B cell (primary cell): ENCODE results near the gene AXL. TPM values are rescaled to one million over a fixed set of nuclear protein-coding genes. Genes with fewer than 3 reads are reported as not detected.

ENCODE experiments used
- ATAC-seq: fragments of 200-7000 bp; cut with Tn5 transposase; one replicate; pipeline ENCODE4 v1.10.0; 2021; ENCODE audit warnings: low read depth, mild to moderate bottlenecking, moderate number of reproducible peaks, moderate library complexity
- CTCF ChIA-PET: fragments of 350-600 bp; sonication (Branson Sonifier 250); formaldehyde crosslinking; loops from one replicate; lab custom pipeline; 2021; ENCODE audit warnings: antibody characterized with exemption, inconsistent platforms; lab: Charles Lee
- POLR2A ChIA-PET: fragments of 350-600 bp; sonication (Branson Sonifier 250); formaldehyde crosslinking; loops from one replicate; lab custom pipeline; 2021; ENCODE audit warnings: antibody characterized with exemption; lab: Charles Lee
- DNase-seq: peaks from one replicate; pipeline ENCODE4 v3.0.0; 2013
- H2AFZ ChIP-seq: 2 replicates; pipeline ENCODE4 v1.6.1; 2012; ENCODE audit warnings: mild to moderate bottlenecking, low read depth, low read length; ENCODE audit not compliant: insufficient read depth, poor library complexity, severe bottlenecking
- H3K27ac ChIP-seq, 2 donors: 1 replicate in 1 of 2; 2 replicates in 1 of 2; pipeline ENCODE4 v1.5.1; 2012 to 2013; ENCODE audit warnings: low read length in 2 of 2, mild to moderate bottlenecking in 2 of 2, moderate library complexity in 1 of 2
- H3K27me3 ChIP-seq, 4 experiments: fragments of 200-600 bp in 1 of 4; sonication (generic) in 1 of 4; replicated peaks in 1 of 4; 1 replicate in 2 of 4; 2 replicates in 2 of 4; pipeline versions ENCODE4 v1.6.1 to v1.7.0; 2013 to 2016; ENCODE audit warnings: low read length in 3 of 4, mild to moderate bottlenecking in 2 of 4, mixed read lengths in 1 of 4, moderate library complexity in 1 of 4; ENCODE audit not compliant: insufficient read depth in 4 of 4, control insufficient read depth in 3 of 4; ENCODE audit errors: control extremely low read depth in 1 of 4
- H3K36me3 ChIP-seq, 2 experiments: replicated peaks in 1 of 2; 1 replicate in 1 of 2; 2 replicates in 1 of 2; pipeline versions ENCODE4 v1.6.1 to v1.7.1; 2013; ENCODE audit warnings: low read length in 1 of 2; ENCODE audit not compliant: insufficient read depth in 2 of 2, control insufficient read depth in 1 of 2; ENCODE audit errors: control extremely low read depth in 1 of 2, extremely low read depth in 1 of 2
- H3K4me1 ChIP-seq, 2 donors: fragments of 200-600 bp in 1 of 2; sonication (generic) in 1 of 2; 1 replicate in 1 of 2; 2 replicates in 1 of 2; pipeline versions ENCODE4 v1.5.1 to v1.6.1; 2013 to 2017; ENCODE audit warnings: low read length in 2 of 2; ENCODE audit not compliant: control insufficient read depth in 2 of 2, insufficient read depth in 2 of 2
- H3K4me2 ChIP-seq: replicated peaks from 2 replicates; pipeline ENCODE3; 2012; ENCODE audit warnings: mild to moderate bottlenecking, low read depth, low read length; ENCODE audit not compliant: poor library complexity, severe bottlenecking
- H3K4me3 ChIP-seq, 5 experiments: fragments of 200-600 bp in 1 of 5; sonication (generic) in 1 of 5; 1 replicate in 3 of 5; 2 replicates in 2 of 5; pipeline versions ENCODE4 v1.5.1 to v1.7.0; 2011 to 2016; ENCODE audit warnings: low read length in 4 of 5, mild to moderate bottlenecking in 4 of 5, low read depth in 2 of 5, control low read depth in 1 of 5, moderate library complexity in 1 of 5; ENCODE audit not compliant: insufficient read depth in 1 of 5; ENCODE audit errors: control extremely low read depth in 1 of 5, extremely low read depth in 1 of 5
- H3K79me2 ChIP-seq: fragments of 200-600 bp; sonication (generic); one replicate; pipeline ENCODE4 v1.6.0; 2016; ENCODE audit warnings: low read length; ENCODE audit not compliant: control insufficient read depth, insufficient read depth
- H3K9ac ChIP-seq: fragments of 200-600 bp; sonication (generic); 2 replicates; pipeline ENCODE4 v1.6.1; 2017; ENCODE audit warnings: mild to moderate bottlenecking, low read length, moderate library complexity
- H3K9me3 ChIP-seq, 3 donors: one replicate each; pipeline versions ENCODE4 v1.6.1 to v1.7.1; 2013; ENCODE audit warnings: low read length in 2 of 3; ENCODE audit not compliant: control insufficient read depth in 2 of 3, insufficient read depth in 1 of 3; ENCODE audit errors: control extremely low read depth in 1 of 3
- H4K20me1 ChIP-seq: 2 replicates; pipeline ENCODE4 v1.6.0; 2012; ENCODE audit warnings: mild to moderate bottlenecking, low read length; ENCODE audit not compliant: insufficient read depth, control insufficient read depth, poor library complexity, severe bottlenecking
- H3K27ac Mint-ChIP-seq: one replicate; pipeline ENCODE4 v1.8.0; 2021; ENCODE audit warnings: mixed read lengths
- H3K27me3 Mint-ChIP-seq: one replicate; pipeline ENCODE4 v1.8.0; 2021; ENCODE audit warnings: mixed read lengths
- H3K4me1 Mint-ChIP-seq: one replicate; pipeline ENCODE4 v1.8.0; 2021; ENCODE audit warnings: mixed read lengths
- H3K4me3 Mint-ChIP-seq: one replicate; pipeline ENCODE4 v1.8.0; 2021; ENCODE audit warnings: mixed read lengths
- H3K9me3 Mint-ChIP-seq: one replicate; pipeline ENCODE4 v1.8.0; 2022; ENCODE audit warnings: mixed read lengths; ENCODE audit not compliant: insufficient read depth
- EZH2 ChIP-seq: IDR thresholded peaks from 2 replicates; pipeline ENCODE4 v1.6.1; 2012; ENCODE audit warnings: borderline replicate concordance, low read depth, mild to moderate bottlenecking, moderate library complexity, low read length; ENCODE audit not compliant: insufficient read depth, poor library complexity, severe bottlenecking
- WGBS: methylation state at CpG from one replicate; pipeline ENCODE4 v1.1.5; 2013; ENCODE audit warnings: missing lambda C conversion rate; ENCODE audit not compliant: insufficient coverage; 5-methylcytosine and 5-hydroxymethylcytosine counted together
- intact Hi-C: fragments of 100-400 bp; cut with micrococcal nuclease; formaldehyde crosslinking; loops from one replicate; pipeline ENCODE4 v1.10.0; 2022
- polyA plus RNA-seq: library from polyadenylated mRNA; depleted of rRNA; stranded (reverse); fragments of >200 nt; gene quantifications from 2 replicates; pipeline ENCODE4 v1.2.3, GENCODE V29; 2012
- total RNA-seq, 2 donors: library from RNA; stranded (reverse); fragments of 120-200 nt in 1 of 2; gene quantifications; 1 replicate in 1 of 2; 2 replicates in 1 of 2; pipeline versions ENCODE4 v1.2.3 to v1.2.4, GENCODE V29; 2013 to 2022
- TF ChIP-seq, protein P1 (sequence below): fragments of 200-600 bp; IDR thresholded peaks from one replicate; pipeline ENCODE4 v1.8.0; 2022; ENCODE audit warnings: antibody characterized with exemption, mild to moderate bottlenecking

The AXL gene
- total and polyA plus RNA-seq, 2 donors (not counting 1 experiment from before 2014, with no cell fraction given) = not detected

DNA sequence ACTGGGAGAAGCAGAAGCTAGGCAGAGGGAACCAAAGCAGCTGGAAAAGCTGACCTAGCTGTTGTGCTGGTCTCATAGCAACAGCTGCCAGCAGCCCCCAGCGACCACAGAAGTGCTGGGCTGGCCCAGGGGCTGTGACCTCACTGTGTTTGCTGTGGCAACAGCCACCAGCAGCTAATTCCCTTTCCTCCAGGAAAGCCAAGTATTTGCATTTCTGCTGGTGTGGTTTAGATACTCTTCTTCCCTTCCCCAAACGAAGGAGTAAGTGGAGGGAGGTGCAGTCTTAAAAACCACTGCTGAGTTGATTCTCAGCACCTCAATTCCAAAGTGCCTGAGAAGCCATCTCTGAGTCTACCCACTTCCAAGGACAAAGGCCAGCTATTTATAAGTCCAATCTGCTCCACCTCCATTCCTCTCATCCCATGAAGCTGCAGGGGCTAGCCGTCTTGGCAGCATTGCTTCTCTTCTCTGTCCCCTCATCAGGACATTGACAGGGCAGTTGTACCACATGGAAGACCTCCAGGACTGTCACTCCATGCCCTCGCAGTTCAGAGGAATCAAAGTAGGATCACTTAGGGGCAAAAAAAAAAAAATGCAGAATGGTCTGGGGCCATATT is 79.4 kb downstream of the AXL start:
- ATAC-seq (peak; percentile 25), DNase-seq (peak; percentile 85)
- Mint-ChIP-seq H3K27me3 (no peaks in the 10 kb centered on the region), H3K4me3 (peak overlapping the region; percentile 86), H3K27ac (peak overlapping the region; percentile 98), H3K4me1 (peaks cover 71% of the 10 kb centered on the region), H3K9me3 (no peaks in the 10 kb centered on the region)
- H3K4me1 ChIP-seq = peaks cover 58 to 65% of the 10 kb centered on the region in 2 donors
- H3K27me3 ChIP-seq = no peaks in the 10 kb centered on the region
- H3K36me3 ChIP-seq = peaks cover 2 to 87% of the 10 kb centered on the region in 2 experiments
- no peaks in the 10 kb centered on the region for H4K20me1 ChIP-seq
- peak overlapping the region; percentile 75 for H3K9ac ChIP-seq
- CTCF ChIA-PET = interaction anchor here (0.8 to 3.3 kb wide), 7 partner anchors 10 to 154 kb away, joined by 3 to 41 read pairs (median 5); partner anchors contain the start of gene HNRNPUL1
- H3K9me3 ChIP-seq = no peaks in the 10 kb centered on the region
- H3K4me3 ChIP-seq = no peak overlapping the region
- H3K79me2 ChIP-seq = peaks cover 23% of the 10 kb centered on the region
- intact Hi-C loops = loop anchor here (10.0 kb wide), 1 partner anchor 894 kb away; no protein-coding TSS in a partner anchor
- peak overlapping the region; percentile 61 for H3K4me2 ChIP-seq
- WGBS = 0% methylated on average over 1 of the region's 4 CpGs
- TF ChIP-seq, protein P1, sequence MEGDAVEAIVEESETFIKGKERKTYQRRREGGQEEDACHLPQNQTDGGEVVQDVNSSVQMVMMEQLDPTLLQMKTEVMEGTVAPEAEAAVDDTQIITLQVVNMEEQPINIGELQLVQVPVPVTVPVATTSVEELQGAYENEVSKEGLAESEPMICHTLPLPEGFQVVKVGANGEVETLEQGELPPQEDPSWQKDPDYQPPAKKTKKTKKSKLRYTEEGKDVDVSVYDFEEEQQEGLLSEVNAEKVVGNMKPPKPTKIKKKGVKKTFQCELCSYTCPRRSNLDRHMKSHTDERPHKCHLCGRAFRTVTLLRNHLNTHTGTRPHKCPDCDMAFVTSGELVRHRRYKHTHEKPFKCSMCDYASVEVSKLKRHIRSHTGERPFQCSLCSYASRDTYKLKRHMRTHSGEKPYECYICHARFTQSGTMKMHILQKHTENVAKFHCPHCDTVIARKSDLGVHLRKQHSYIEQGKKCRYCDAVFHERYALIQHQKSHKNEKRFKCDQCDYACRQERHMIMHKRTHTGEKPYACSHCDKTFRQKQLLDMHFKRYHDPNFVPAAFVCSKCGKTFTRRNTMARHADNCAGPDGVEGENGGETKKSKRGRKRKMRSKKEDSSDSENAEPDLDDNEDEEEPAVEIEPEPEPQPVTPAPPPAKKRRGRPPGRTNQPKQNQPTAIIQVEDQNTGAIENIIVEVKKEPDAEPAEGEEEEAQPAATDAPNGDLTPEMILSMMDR = no peak
- TF ChIP-seq EZH2 = no peak
- no peak overlapping the region for H2AFZ ChIP-seq
- peak overlapping the region; percentile 83 to 100 for H3K27ac ChIP-seq
- POLR2A ChIA-PET = interaction anchor here (0.6 to 2.0 kb wide), 7 partner anchors 11 to 1927 kb away, joined by 3 to 15 read pairs (median 5); partner anchors contain the start of gene HNRNPUL1
